LHCN-M2 (cell line): Measurements from ENCODE around the gene TAS1R2. TPM values are rescaled to one million over a fixed set of nuclear protein-coding genes. Genes with fewer than 3 reads are reported as not detected.
A peak's percentile ranks its signal among the peaks of the same experiment; 100 is the strongest.
"Not testable (repeated sequence)": the region's sequence is repeated elsewhere in the genome, so short reads cannot be mapped to it uniquely, and the experiment has no call there.

ENCODE experiments used
- DNase-seq: peaks from one replicate; pipeline ENCODE4 v3.0.0-alpha.2; 2012; ENCODE audit warnings: low read depth
- polyA plus RNA-seq: library from polyadenylated mRNA; unstranded; fragments of >200 nt; gene quantifications from one replicate; pipeline ENCODE4 v1.2.1, GENCODE V29; 2012; ENCODE audit warnings: missing spikeins
- total RNA-seq: library from RNA; depleted of rRNA; stranded (reverse); fragments of >200 nt; gene quantifications from 2 replicates; pipeline ENCODE4 v1.2.3, GENCODE V29; 2014; rRNA removed

Gene TAS1R2
- total RNA-seq = not detected in 2 replicates
- not detected for polyA plus RNA-seq

- no peak for DNase-seq
These were observed at the start of gene TAS1R2 for GRCh38 chr1:18859560-18859959. TAS1R2 (minus strand) TSS chr1:18859660; CDS start chr1:18859660, 0 bp downstream.

GRCh38 chr1:18907917-18908845, 48.7 kb upstream of the TAS1R2 start:
- no peak for DNase-seq

GRCh38 chr1:18907021-18907916, 47.8 kb upstream of the TAS1R2 start:
- DNase-seq = peak; percentile 57

- DNase-seq = no peak
These were observed 43.9 kb upstream of the TAS1R2 start for GRCh38 chr1:18903291-18903756.

GRCh38 chr1:18902523-18903290, 43.2 kb upstream of the TAS1R2 start, which contains the start of gene ALDH4A1:
ALDH4A1 (minus strand) TSS chr1:18902555; CDS start chr1:18902523, 32 bp downstream.
- peak; percentile 98 for DNase-seq

GRCh38 chr1:18901952-18902522, 42.6 kb upstream of the TAS1R2 start:
- peak; percentile 12 for DNase-seq

- no peak for DNase-seq
These were observed 41.9 kb upstream of the TAS1R2 start for GRCh38 chr1:18901147-18901951.

GRCh38 chr1:18900303-18900841, 40.9 kb upstream of the TAS1R2 start:
- DNase-seq = peak; percentile 48

- no peak for DNase-seq
These were observed 40.0 kb upstream of the TAS1R2 start for GRCh38 chr1:18899363-18900049.

- no peak for DNase-seq
These were observed 39.1 kb upstream of the TAS1R2 start for GRCh38 chr1:18898567-18898966.

- DNase-seq = no peak
These were observed 35.9 kb upstream of the TAS1R2 start for GRCh38 chr1:18895317-18895716.

- DNase-seq = no peak
These were observed 33.7 kb upstream of the TAS1R2 start for GRCh38 chr1:18893120-18893519.

GRCh38 chr1:18891858-18892257, 32.4 kb upstream of the TAS1R2 start:
- not testable (repeated sequence) for DNase-seq

- DNase-seq = no peak
These were observed 31.9 kb upstream of the TAS1R2 start for GRCh38 chr1:18891426-18891780.

- DNase-seq = no peak
These were observed 31.4 kb upstream of the TAS1R2 start for GRCh38 chr1:18890706-18891425.

- peak; percentile 61 for DNase-seq
These were observed 26.5 kb upstream of the TAS1R2 start for GRCh38 chr1:18886003-18886335.

GRCh38 chr1:18885311-18886002, 26.0 kb upstream of the TAS1R2 start:
- DNase-seq = no peak

GRCh38 chr1:18884727-18885126, 25.3 kb upstream of the TAS1R2 start:
- DNase-seq = no peak
